ENCODE results near the gene MYO5B. TPM values are rescaled to one million over a fixed set of nuclear protein-coding genes. Genes with fewer than 3 reads are reported as not detected.

MYO5B gene
- polyA plus RNA-seq, 1 donor (not counting 4 experiments of a cell fraction or from before 2014, with no cell fraction given) = 6.8 TPM

DNA sequence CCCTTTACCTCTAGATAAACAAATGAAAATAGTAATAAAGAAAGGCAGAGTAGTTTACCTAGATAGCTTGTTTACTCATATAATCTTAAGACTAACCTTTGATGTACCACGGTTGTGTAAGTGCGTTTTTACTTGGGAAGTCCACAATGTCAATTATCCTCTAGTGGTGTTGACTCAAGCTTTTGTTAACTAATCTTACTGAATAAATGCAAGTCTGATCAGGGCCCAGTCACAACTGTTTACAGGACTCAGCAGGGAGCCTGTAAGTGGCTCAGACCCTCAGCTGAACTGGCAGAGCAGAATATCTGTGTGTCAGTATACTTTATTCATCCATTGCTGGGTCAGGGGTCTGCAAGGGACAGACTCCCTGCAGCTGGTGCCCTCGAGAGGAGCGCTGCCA lies 283.5 kb downstream of the MYO5B start:
- Histone ChIP-seq H3K9me1 (ENCODE audit: control insufficient read depth, extremely low read depth, insufficient read depth, low read length) (no peaks in the 10 kb centered on the region), H3K79me2 (ENCODE audit: control insufficient read depth, insufficient read depth, low read length) (no peaks in the 10 kb centered on the region), H4K20me1 (ENCODE audit: control insufficient read depth, extremely low read depth, insufficient read depth, low read length) (no peaks in the 10 kb centered on the region), H3K36me3 (ENCODE audit: control insufficient read depth in 2 of 2, extremely low read depth in 1 of 2, insufficient read depth in 2 of 2, low read length in 2 of 2) (no peaks in the 10 kb centered on the region), H3K4me2 (ENCODE audit: control insufficient read depth, extremely low read depth, insufficient read depth, low read depth, low read length) (no peak overlapping the region), H2AFZ (ENCODE audit: control insufficient read depth, low read length) (no peak overlapping the region), H3K4me1 (ENCODE audit: control insufficient read depth, extremely low read depth, insufficient read depth, low read length) (no peaks in the 10 kb centered on the region), H3K4me3 (ENCODE audit: control insufficient read depth in 2 of 3, extremely low read depth in 1 of 3, insufficient read depth in 2 of 3, low read depth in 1 of 3, low read length in 3 of 3) (no peak overlapping the region), H3K9me3 (ENCODE audit: control insufficient read depth, low read depth, low read length) (no peaks in the 10 kb centered on the region), H3K9ac (ENCODE audit: control insufficient read depth, extremely low read depth, insufficient read depth, low read length) (no peak overlapping the region), H3K27me3 (ENCODE audit: control insufficient read depth, extremely low read depth, insufficient read depth, low read length) (peaks cover 9% of the 10 kb centered on the region), H3K27ac (ENCODE audit: control insufficient read depth, insufficient read depth, low read length) (no peak overlapping the region)
- DNase-seq (ENCODE audit: low read depth, low spot score) (no peak), FAIRE-seq (no peak)
- dilution Hi-C loops (cut with MboI; ENCODE audit: extremely low pct_ligation_motif_present, low sequenced_read_pairs) = no loop called here
- TF ChIP-seq, protein P1, sequence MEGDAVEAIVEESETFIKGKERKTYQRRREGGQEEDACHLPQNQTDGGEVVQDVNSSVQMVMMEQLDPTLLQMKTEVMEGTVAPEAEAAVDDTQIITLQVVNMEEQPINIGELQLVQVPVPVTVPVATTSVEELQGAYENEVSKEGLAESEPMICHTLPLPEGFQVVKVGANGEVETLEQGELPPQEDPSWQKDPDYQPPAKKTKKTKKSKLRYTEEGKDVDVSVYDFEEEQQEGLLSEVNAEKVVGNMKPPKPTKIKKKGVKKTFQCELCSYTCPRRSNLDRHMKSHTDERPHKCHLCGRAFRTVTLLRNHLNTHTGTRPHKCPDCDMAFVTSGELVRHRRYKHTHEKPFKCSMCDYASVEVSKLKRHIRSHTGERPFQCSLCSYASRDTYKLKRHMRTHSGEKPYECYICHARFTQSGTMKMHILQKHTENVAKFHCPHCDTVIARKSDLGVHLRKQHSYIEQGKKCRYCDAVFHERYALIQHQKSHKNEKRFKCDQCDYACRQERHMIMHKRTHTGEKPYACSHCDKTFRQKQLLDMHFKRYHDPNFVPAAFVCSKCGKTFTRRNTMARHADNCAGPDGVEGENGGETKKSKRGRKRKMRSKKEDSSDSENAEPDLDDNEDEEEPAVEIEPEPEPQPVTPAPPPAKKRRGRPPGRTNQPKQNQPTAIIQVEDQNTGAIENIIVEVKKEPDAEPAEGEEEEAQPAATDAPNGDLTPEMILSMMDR (optimal IDR thresholded peaks at IDR 0.05 in 1 of 3, IDR thresholded peaks at IDR 0.05 in 1 of 3, conservative IDR thresholded peaks at IDR 0.05 in 1 of 3; ENCODE audit: extremely low read depth in 1 of 3, insufficient read depth in 2 of 3, low read length in 3 of 3) = no peak
- TF ChIP-seq EZH2 (IDR thresholded peaks at IDR 0.05; ENCODE audit: low read length) = no peak

DNA sequence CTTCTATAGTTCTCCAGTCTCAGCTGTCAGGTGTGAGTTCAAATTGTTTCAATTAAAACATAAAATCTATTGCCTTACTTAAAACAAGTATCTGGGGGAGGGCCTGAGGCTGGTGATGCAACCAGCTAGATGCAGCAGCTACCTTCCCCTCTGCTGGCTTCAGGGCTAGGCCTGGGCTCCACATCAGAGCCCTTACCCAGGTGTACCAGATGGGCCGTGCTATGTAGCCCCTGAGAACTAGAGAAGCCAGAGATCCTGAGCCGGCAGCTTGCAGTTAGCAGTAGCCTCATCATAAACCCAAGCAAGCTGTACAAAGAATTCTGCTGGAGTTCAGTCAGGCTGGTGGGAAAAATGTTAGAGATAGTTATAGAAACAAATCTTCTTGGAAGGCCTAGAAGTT lies 284.0 kb downstream of the MYO5B start:
- Histone ChIP-seq H3K9ac (ENCODE audit: control insufficient read depth, extremely low read depth, insufficient read depth, low read length) (no peak overlapping the region), H3K36me3 (ENCODE audit: control insufficient read depth in 2 of 2, extremely low read depth in 1 of 2, insufficient read depth in 2 of 2, low read length in 2 of 2) (no peaks in the 10 kb centered on the region), H3K27me3 (ENCODE audit: control insufficient read depth, extremely low read depth, insufficient read depth, low read length) (peaks cover 6% of the 10 kb centered on the region), H3K27ac (ENCODE audit: control insufficient read depth, insufficient read depth, low read length) (no peak overlapping the region), H3K9me3 (ENCODE audit: control insufficient read depth, low read depth, low read length) (no peaks in the 10 kb centered on the region), H2AFZ (ENCODE audit: control insufficient read depth, low read length) (no peak overlapping the region), H3K4me3 (ENCODE audit: control insufficient read depth in 2 of 3, extremely low read depth in 1 of 3, insufficient read depth in 2 of 3, low read depth in 1 of 3, low read length in 3 of 3) (no peak overlapping the region), H3K4me1 (ENCODE audit: control insufficient read depth, extremely low read depth, insufficient read depth, low read length) (no peaks in the 10 kb centered on the region), H3K79me2 (ENCODE audit: control insufficient read depth, insufficient read depth, low read length) (no peaks in the 10 kb centered on the region), H3K4me2 (ENCODE audit: control insufficient read depth, extremely low read depth, insufficient read depth, low read depth, low read length) (no peak overlapping the region), H4K20me1 (ENCODE audit: control insufficient read depth, extremely low read depth, insufficient read depth, low read length) (no peaks in the 10 kb centered on the region), H3K9me1 (ENCODE audit: control insufficient read depth, extremely low read depth, insufficient read depth, low read length) (no peaks in the 10 kb centered on the region)
- FAIRE-seq (no peak), DNase-seq (ENCODE audit: low read depth, low spot score) (no peak)
- dilution Hi-C loops (cut with MboI; ENCODE audit: extremely low pct_ligation_motif_present, low sequenced_read_pairs) = no loop called here
- TF ChIP-seq EZH2 (IDR thresholded peaks at IDR 0.05; ENCODE audit: low read length) = no peak
- TF ChIP-seq, protein P1 (optimal IDR thresholded peaks at IDR 0.05 in 1 of 3, IDR thresholded peaks at IDR 0.05 in 1 of 3, conservative IDR thresholded peaks at IDR 0.05 in 1 of 3; ENCODE audit: extremely low read depth in 1 of 3, insufficient read depth in 2 of 3, low read length in 3 of 3) = no peak

Data from keratinocyte (primary cell).